GM23338 (cell line): ENCODE measurements around the gene BICD2.

Experiments
- CREB1 ChIP-seq: fragments of 250-450 bp; sonication (Bioruptor Pico); IDR thresholded peaks from 2 replicates; pipeline ENCODE4 v1.5.0; 2020; ENCODE audit warnings: low read depth, mild to moderate bottlenecking, moderate library complexity
- CTCF ChIP-seq, 2 experiments: fragments of 200-600 bp in 1 of 2; sonication (generic) in 1 of 2; conservative IDR thresholded peaks; 2 replicates each; pipeline versions ENCODE4 v1.5.1 to v1.6.1; 2016 to 2017; ENCODE audit warnings: antibody characterized with exemption in 2 of 2, low read depth in 2 of 2, mild to moderate bottlenecking in 2 of 2, moderate library complexity in 1 of 2
- ETS1 ChIP-seq: IDR thresholded peaks from 2 replicates; pipeline ENCODE4 v1.6.1; 2016; ENCODE audit warnings: antibody characterized with exemption
- EZH2 ChIP-seq: fragments of 200-600 bp; sonication (generic); IDR thresholded peaks from one replicate; pipeline ENCODE4 v1.8.0; 2017; ENCODE audit warnings: antibody characterized with exemption, mild to moderate bottlenecking, low read depth; ENCODE audit not compliant: unreplicated experiment
- EZH2phosphoT487 ChIP-seq: fragments of 200-600 bp; sonication (generic); IDR thresholded peaks from one replicate; pipeline ENCODE4 v1.8.1; 2018; ENCODE audit warnings: antibody characterized with exemption; ENCODE audit not compliant: unreplicated experiment
- JUNB ChIP-seq: IDR thresholded peaks from one replicate; pipeline ENCODE4 v1.6.1; 2016; ENCODE audit warnings: antibody characterized with exemption; ENCODE audit not compliant: unreplicated experiment
- NANOG ChIP-seq: IDR thresholded peaks from 2 replicates; pipeline ENCODE4 v1.6.1; 2016; ENCODE audit warnings: antibody characterized with exemption, borderline replicate concordance
- POLR2AphosphoS5 ChIP-seq: IDR thresholded peaks from 2 replicates; pipeline ENCODE4 v1.6.1; 2016; ENCODE audit warnings: antibody characterized with exemption, low read depth
- REST ChIP-seq: IDR thresholded peaks from one replicate; pipeline ENCODE4 v1.6.1; 2018; ENCODE audit warnings: antibody characterized with exemption; ENCODE audit not compliant: unreplicated experiment
- STAT1 ChIP-seq: IDR thresholded peaks from one replicate; pipeline ENCODE4 v1.6.1; 2016; ENCODE audit warnings: antibody characterized with exemption; ENCODE audit not compliant: unreplicated experiment
- ZNF114 ChIP-seq: fragments of 250-450 bp; sonication (Bioruptor Pico); IDR thresholded peaks from 2 replicates; pipeline ENCODE4 v1.5.0; 2020; ENCODE audit warnings: mild to moderate bottlenecking, moderate library complexity
- ZNF331 ChIP-seq: fragments of 250-450 bp; sonication (Bioruptor Pico); IDR thresholded peaks from 2 replicates; pipeline ENCODE4 v1.5.0; 2020; ENCODE audit warnings: low read depth, mild to moderate bottlenecking, moderate library complexity

DNA sequence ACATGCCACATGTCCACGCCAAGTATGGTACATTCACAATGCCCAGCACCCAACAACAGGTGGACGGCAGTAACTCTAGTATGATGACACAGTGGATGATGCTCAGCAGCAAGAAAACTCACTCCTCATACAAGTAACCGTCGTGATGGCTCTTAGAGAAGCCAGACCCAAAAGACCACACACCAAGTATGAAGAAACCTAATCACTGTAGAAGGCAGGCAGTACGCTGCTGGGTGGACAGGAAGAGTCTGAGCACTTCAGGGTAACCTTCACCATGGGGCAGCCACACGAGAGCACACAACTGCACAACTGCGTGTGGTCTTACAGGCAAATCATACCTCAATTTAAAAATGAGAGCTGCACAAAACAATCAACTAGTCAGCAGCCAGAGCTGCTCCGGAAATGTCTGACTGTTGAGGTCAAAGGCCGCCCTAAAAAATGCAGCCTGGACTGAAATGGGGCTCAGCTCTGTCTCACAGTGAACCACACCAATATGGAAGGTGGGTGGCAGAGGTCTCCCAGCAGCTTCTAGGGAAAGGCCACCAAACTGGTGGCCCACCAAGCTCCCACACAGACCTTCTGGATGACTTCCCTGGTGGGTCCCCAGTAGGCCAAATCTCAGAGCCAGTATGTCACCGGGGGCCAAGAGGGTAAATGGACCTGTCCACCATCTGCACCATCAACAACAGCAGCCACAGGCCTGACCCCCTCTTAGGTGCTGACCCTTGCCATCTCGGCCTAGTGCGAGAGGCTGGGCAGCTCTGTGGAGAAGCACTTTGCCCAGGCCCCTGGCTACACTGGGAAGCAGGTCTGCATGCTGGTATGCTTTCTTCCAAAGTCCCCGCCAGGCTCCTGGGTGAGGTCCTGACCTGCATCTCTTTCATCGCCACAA lies 17.8 kb downstream of the BICD2 start:
- TF ChIP-seq EZH2 (no peak), REST (no peak), POLR2AphosphoS5 (no peak), CTCF (conservative IDR thresholded peaks at IDR 0.05; ENCODE audit: low read depth in 2 of 2) (no peak), JUNB (no peak), CREB1 (CRISPR knock-in tag) (no peak), EZH2phosphoT487 (no peak), NANOG (no peak), ETS1 (no peak), ZNF331 (CRISPR knock-in tag) (no peak), ZNF114 (CRISPR knock-in tag) (no peak), STAT1 (no peak)
